ENCODE results near the gene TCEA2.

The TCEA2 gene

DNA sequence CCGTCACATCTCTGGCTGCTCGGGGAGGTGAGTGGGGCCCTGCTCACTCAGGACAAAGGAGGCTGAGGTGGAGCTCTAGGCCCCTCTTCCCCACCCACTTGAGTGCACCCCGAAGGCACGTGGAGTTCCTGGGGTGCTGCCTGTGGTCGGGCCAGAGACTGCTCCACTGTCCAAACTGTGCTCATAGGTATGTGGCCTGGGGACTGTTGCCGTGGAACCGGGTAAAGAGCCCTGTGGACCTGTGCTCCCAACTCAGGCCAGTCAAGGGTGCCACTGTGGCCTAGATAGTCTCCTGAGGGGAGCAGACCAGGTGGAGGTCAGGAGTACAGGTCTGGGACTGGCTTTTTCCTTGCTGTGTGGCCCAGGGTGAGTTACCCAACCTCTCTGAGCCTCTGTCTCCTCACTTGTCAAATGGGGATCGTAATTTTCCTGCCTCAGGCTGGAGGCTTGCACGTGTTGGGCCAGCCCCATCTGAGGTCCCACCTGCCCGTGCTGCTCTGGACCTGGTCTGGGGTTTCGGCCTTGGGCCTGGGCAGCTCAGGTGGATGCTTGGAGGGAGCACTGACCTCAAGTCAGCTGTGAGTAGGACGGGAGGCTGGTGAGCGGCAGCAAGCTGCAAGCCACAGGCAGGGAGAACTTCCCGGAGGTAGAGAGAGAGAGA, 56.8 kb downstream of the TCEA2 start:
- no peak for DNase-seq (ENCODE audit: low spot score)
- TF ChIP-seq, protein P1, sequence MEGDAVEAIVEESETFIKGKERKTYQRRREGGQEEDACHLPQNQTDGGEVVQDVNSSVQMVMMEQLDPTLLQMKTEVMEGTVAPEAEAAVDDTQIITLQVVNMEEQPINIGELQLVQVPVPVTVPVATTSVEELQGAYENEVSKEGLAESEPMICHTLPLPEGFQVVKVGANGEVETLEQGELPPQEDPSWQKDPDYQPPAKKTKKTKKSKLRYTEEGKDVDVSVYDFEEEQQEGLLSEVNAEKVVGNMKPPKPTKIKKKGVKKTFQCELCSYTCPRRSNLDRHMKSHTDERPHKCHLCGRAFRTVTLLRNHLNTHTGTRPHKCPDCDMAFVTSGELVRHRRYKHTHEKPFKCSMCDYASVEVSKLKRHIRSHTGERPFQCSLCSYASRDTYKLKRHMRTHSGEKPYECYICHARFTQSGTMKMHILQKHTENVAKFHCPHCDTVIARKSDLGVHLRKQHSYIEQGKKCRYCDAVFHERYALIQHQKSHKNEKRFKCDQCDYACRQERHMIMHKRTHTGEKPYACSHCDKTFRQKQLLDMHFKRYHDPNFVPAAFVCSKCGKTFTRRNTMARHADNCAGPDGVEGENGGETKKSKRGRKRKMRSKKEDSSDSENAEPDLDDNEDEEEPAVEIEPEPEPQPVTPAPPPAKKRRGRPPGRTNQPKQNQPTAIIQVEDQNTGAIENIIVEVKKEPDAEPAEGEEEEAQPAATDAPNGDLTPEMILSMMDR (IDR thresholded peaks at IDR 0.05; ENCODE audit: extremely low read depth, missing control alignments) = no peak

DNA sequence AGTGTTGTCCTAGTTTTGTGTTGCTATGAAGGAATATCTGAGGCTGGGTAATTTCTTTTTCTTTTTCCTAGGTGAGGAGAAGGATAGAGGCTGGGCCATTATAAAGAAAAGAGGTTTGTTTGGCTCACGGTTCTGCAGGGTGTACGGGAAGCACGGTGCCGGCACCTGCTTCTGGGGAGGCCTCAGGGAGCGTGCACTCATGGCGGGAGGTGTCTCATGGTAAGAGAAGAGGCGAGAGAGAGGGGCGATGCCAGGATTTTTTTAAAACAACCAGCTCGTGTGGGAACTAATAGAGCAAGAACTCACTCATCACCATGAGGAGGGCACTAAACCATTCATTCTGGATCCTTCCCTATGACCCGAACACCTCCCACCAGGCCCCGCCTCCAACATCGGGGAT, 58.6 kb downstream of the TCEA2 start:
- no peak for DNase-seq (ENCODE audit: low spot score)
- TF ChIP-seq, protein P1 (IDR thresholded peaks at IDR 0.05; ENCODE audit: extremely low read depth, missing control alignments) = no peak
